HepG2 (cell line): ENCODE results near the gene S1PR3. TPM values are rescaled to one million over a fixed set of nuclear protein-coding genes. Genes with fewer than 3 reads are reported as not detected.
"Not testable (repeated sequence)": the region's sequence is repeated elsewhere in the genome, so short reads cannot be mapped to it uniquely, and the experiment has no call there.

Source experiments
- ATAC-seq: fragments of 200-7000 bp; cut with Tn5 transposase; 3 replicates; pipeline ENCODE4 v1.9.1; 2020; ENCODE audit warnings: mild to moderate bottlenecking, moderate library complexity
- BruUV-seq: library from RNA; stranded (reverse); fragments of 400-500 nt; replicated peaks from 2 replicates; lab custom pipeline; 2021; lab: Mats Ljungman, UMichigan
- CTCF ChIA-PET: fragments of 300-600 bp; formaldehyde crosslinking; extraction: SDS; loops from one replicate; lab custom pipeline; 2021; ENCODE audit warnings: low total read pairs, inconsistent platforms, low intra/inter-chr PET ratio; lab: Yijun Ruan, JAX
- POLR2A ChIA-PET: fragments of 350-600 bp; sonication (Branson Sonifier 250); formaldehyde crosslinking; loops from one replicate; lab custom pipeline; 2020; ENCODE audit warnings: antibody characterized with exemption, inconsistent platforms; lab: Yijun Ruan, JAX
- DNase-seq: peaks from one replicate; pipeline ENCODE4 v3.0.0-alpha.2; 2015; ENCODE audit warnings: low spot score
- FAIRE-seq: peaks from 3 replicates; lab custom pipeline; 2011; peaks lifted over from hg19 to GRCh38; lab: Jason Lieb, UNC
- H2AFZ ChIP-seq: one replicate; pipeline ENCODE4 v1.6.1; 2011; ENCODE audit warnings: low read length, inconsistent platforms
- H3K27ac ChIP-seq: fragments of 300-600 bp; 3 replicates; pipeline ENCODE4 v1.8.0; 2011; ENCODE audit warnings: mixed run types, mild to moderate bottlenecking, mixed read lengths, low read length, inconsistent platforms; ENCODE audit not compliant: insufficient read depth; ENCODE audit errors: extremely low read length
- H3K27me3 ChIP-seq, 2 experiments: fragments of 200-600 bp in 1 of 2; 2 replicates in 1 of 2; 3 replicates in 1 of 2; pipeline versions ENCODE4 v1.6.0 to v1.8.0; 2011; ENCODE audit warnings: low read length in 2 of 2, mild to moderate bottlenecking in 2 of 2, moderate library complexity in 2 of 2, inconsistent platforms in 1 of 2; ENCODE audit not compliant: insufficient read depth in 2 of 2, control insufficient read depth in 1 of 2
- H3K36me3 ChIP-seq, 2 experiments: fragments of 200-600 bp in 1 of 2; replicated peaks in 1 of 2; 2 replicates in 1 of 2; 3 replicates in 1 of 2; pipeline versions ENCODE4 v1.5.1 to v1.8.0; 2011; ENCODE audit warnings: low read length in 2 of 2, inconsistent platforms in 1 of 2; ENCODE audit not compliant: insufficient read depth in 2 of 2, control insufficient read depth in 1 of 2
- H3K4me1 ChIP-seq: 2 replicates; pipeline ENCODE4 v1.5.1; 2012; ENCODE audit warnings: low read length, inconsistent platforms; ENCODE audit not compliant: insufficient read depth
- H3K4me2 ChIP-seq: 2 replicates; pipeline ENCODE4 v1.6.0; 2011; ENCODE audit warnings: low read depth, low read length, inconsistent platforms
- H3K4me3 ChIP-seq, 3 experiments: fragments of 200-600 bp in 1 of 3; sonication (generic), shearing (Covaris generic) in 1 of 3; replicated peaks in 1 of 3; 2 replicates each; pipeline ENCODE4 v1.5.1; 2011 to 2016; ENCODE audit warnings: low read length in 3 of 3, inconsistent platforms in 2 of 3, low read depth in 2 of 3, mild to moderate bottlenecking in 2 of 3, control low read depth in 1 of 3, mixed read lengths in 1 of 3; ENCODE audit not compliant: insufficient read depth in 1 of 3
- H3K79me2 ChIP-seq: one replicate; pipeline ENCODE4 v1.6.1; 2011; ENCODE audit warnings: low read length, inconsistent platforms; ENCODE audit not compliant: insufficient read depth
- H3K9ac ChIP-seq: 2 replicates; pipeline ENCODE4 v1.6.0; 2011; ENCODE audit warnings: mild to moderate bottlenecking, low read depth, low read length, inconsistent platforms; ENCODE audit not compliant: insufficient read depth
- H3K9me3 ChIP-seq: 2 replicates; pipeline ENCODE4 v1.5.1; 2012; ENCODE audit warnings: mild to moderate bottlenecking, low read length
- H4K20me1 ChIP-seq: 2 replicates; pipeline ENCODE4 v1.6.0; 2011; ENCODE audit warnings: inconsistent platforms, mild to moderate bottlenecking, low read length, moderate library complexity; ENCODE audit not compliant: insufficient read depth
- ATF2 ChIP-seq: sonication (generic); formaldehyde crosslinking; IDR thresholded peaks from 2 replicates; pipeline ENCODE4 v1.4.0; 2020; ENCODE audit warnings: missing genetic modification reagents
- KIAA2018 ChIP-seq: sonication (generic); formaldehyde crosslinking; IDR thresholded peaks from 2 replicates; pipeline ENCODE4 v1.5.0; 2020; ENCODE audit warnings: mild to moderate bottlenecking, missing genetic modification reagents, borderline replicate concordance
- WGBS: methylation state at CpG from one replicate; pipeline ENCODE4 v1.1.6; 2017; ENCODE audit warnings: low lambda C conversion rate; 5-methylcytosine and 5-hydroxymethylcytosine counted together
- in situ Hi-C: cut with HindIII; loops from 2 replicates; pipeline ENCODE4 v1.10.0; 2017; ENCODE audit warnings: low pct_unique_long_range_greater_than_20kb; ENCODE audit not compliant: extremely low pct_ligation_motif_present
- intact Hi-C: fragments of 100-400 bp; cut with micrococcal nuclease; formaldehyde crosslinking; loops from one replicate; pipeline ENCODE4 v1.10.0; 2022; ENCODE audit not compliant: unreplicated experiment
- polyA plus RNA-seq, 8 experiments: library from polyadenylated mRNA; depleted of rRNA in 3 of 8; stranded (reverse) in 7 of 8; unstranded in 1 of 8; fragments of >200 nt; fragmentation: Illumina TruSeq in 4 of 8; extraction: Trizol in 4 of 8; gene quantifications; 2 replicates each; pipeline versions ENCODE4 v1.2.1 to v1.2.3, GENCODE V29; 2011 to 2016; ENCODE audit warnings: low read depth in 4 of 8, missing spikeins in 1 of 8, mixed read lengths in 1 of 8; ENCODE audit not compliant: insufficient read depth in 1 of 8
- total RNA-seq, 5 experiments: library from RNA; depleted of rRNA; stranded (reverse); fragments of >200 nt; fragmentation: Illumina TruSeq; extraction: Trizol; gene quantifications; 2 replicates each; pipeline ENCODE4 v1.2.3, GENCODE V29; 2016; ENCODE audit warnings: low read depth in 1 of 5

S1PR3 gene
- total and polyA plus RNA-seq, 2 of the 13 experiments (the other 11 are each of a cell fraction or from before 2014, with no cell fraction given) = 0.02 TPM; not detected in 1

- TF ChIP-seq ATF2 (CRISPR knock-in tag) = no peak
- TF ChIP-seq KIAA2018 (CRISPR knock-in tag) = no peak
- TF ChIP-seq, all 625 proteins: peak for 3
Observed at GRCh38 chr9:88991066-88992034, at the start of gene S1PR3 (continued).

GRCh38 chr9:88941586-88941985, 49.7 kb upstream of the S1PR3 start:
- H3K4me2 ChIP-seq, POLR2A ChIA-PET, H3K79me2 ChIP-seq, CTCF ChIA-PET, H3K36me3 ChIP-seq, H4K20me1 ChIP-seq, H3K4me3 ChIP-seq, BruUV-seq, H3K27ac ChIP-seq, in situ Hi-C loops, intact Hi-C loops, H3K9me3 ChIP-seq, DNase-seq, FAIRE-seq, H2AFZ ChIP-seq, H3K4me1 ChIP-seq, ATAC-seq, H3K9ac ChIP-seq, H3K27me3 ChIP-seq: not testable (repeated sequence)
- WGBS = 26% methylated on average over 5 of the region's 5 CpGs
